ENCODE data around the gene NDUFS6.

- no peak for TF ChIP-seq CTCF (IDR thresholded peaks at IDR 0.05; ENCODE audit: low read depth, low read length, poor library complexity, severe bottlenecking)
- TF ChIP-seq EZH2phosphoT487 (IDR thresholded peaks at IDR 0.05; ENCODE audit: borderline replicate concordance, low read length), result no peak
Measured at GRCh38 chr5:1838013-1838412, 36.8 kb downstream of the NDUFS6 start.

All from DOHH2 (cell line).